Suprapubic skin (tissue), 4 donors: ENCODE data around the gene TAF5L. TPM values are rescaled to one million over a fixed set of nuclear protein-coding genes. Genes with fewer than 3 reads are reported as not detected.

Source experiments
- DNase-seq, 2 donors: peaks; one replicate each; pipeline ENCODE4 v3.0.0-alpha.2; 2019; ENCODE audit warnings: low spot score in 2 of 2
- H3K27ac ChIP-seq: fragments of 200-600 bp; sonication (generic); one replicate; pipeline ENCODE4 v1.5.1; 2019
- H3K27me3 ChIP-seq: fragments of 200-600 bp; sonication (generic); one replicate; pipeline ENCODE4 v1.5.1; 2019
- H3K36me3 ChIP-seq: fragments of 200-600 bp; sonication (generic); one replicate; pipeline ENCODE4 v1.5.1; 2019
- H3K4me1 ChIP-seq: fragments of 200-600 bp; sonication (generic); one replicate; pipeline ENCODE4 v1.5.1; 2019
- H3K4me3 ChIP-seq: fragments of 200-600 bp; sonication (generic); one replicate; pipeline ENCODE4 v1.5.1; 2019; ENCODE audit warnings: mild to moderate bottlenecking
- H3K9me3 ChIP-seq: fragments of 200-600 bp; sonication (generic); one replicate; pipeline ENCODE4 v1.5.1; 2019
- EP300 ChIP-seq: sonication (generic); formaldehyde crosslinking; IDR thresholded peaks from one replicate; pipeline ENCODE4 v1.6.1; 2017; ENCODE audit warnings: antibody characterized with exemption
- POLR2A ChIP-seq, 2 donors: fragments of 450-650 bp; IDR thresholded peaks; one replicate each; pipeline ENCODE4 v1.6.1; 2017; ENCODE audit warnings: antibody characterized with exemption in 2 of 2, mild to moderate bottlenecking in 2 of 2, moderate library complexity in 2 of 2
- POLR2AphosphoS5 ChIP-seq, 3 donors: sonication (generic); formaldehyde crosslinking; IDR thresholded peaks; one replicate each; pipeline ENCODE4 v1.6.1; 2017; ENCODE audit warnings: antibody characterized with exemption in 3 of 3
- WGBS: methylation state at CpG from one replicate; pipeline ENCODE4 v1.1.5; 2018; 5-methylcytosine and 5-hydroxymethylcytosine counted together
- total RNA-seq, 4 donors: library from RNA; depleted of rRNA; stranded (reverse); fragments of >200 nt; gene quantifications; one replicate each; pipeline ENCODE4 v1.1.0, GENCODE V29; 2016
- TF ChIP-seq, protein P1 (sequence below), 2 donors: fragments of 200-600 bp in 1 of 2; fragments of 450-650 bp in 1 of 2; sonication (generic) in 1 of 2; IDR thresholded peaks; one replicate each; pipeline ENCODE4 v1.5.1; 2016 to 2019; ENCODE audit warnings: antibody characterized with exemption in 2 of 2, mild to moderate bottlenecking in 1 of 2, moderate library complexity in 1 of 2

Gene TAF5L
- total RNA-seq, 4 donors from 2014 or later: 10.5 to 16.8 (median 15.8) TPM

GRCh38 chr1:229607370-229607769 is 18.6 kb downstream of the TAF5L start:
- Histone ChIP-seq H3K27ac (no peak overlapping the region), H3K4me1 (no peaks in the 10 kb centered on the region), H3K36me3 (peaks cover 81% of the 10 kb centered on the region), H3K9me3 (no peaks in the 10 kb centered on the region), H3K27me3 (no peaks in the 10 kb centered on the region), H3K4me3 (no peak overlapping the region)
- no peak for TF ChIP-seq POLR2A (IDR thresholded peaks at IDR 0.05)
- TF ChIP-seq, protein P1, sequence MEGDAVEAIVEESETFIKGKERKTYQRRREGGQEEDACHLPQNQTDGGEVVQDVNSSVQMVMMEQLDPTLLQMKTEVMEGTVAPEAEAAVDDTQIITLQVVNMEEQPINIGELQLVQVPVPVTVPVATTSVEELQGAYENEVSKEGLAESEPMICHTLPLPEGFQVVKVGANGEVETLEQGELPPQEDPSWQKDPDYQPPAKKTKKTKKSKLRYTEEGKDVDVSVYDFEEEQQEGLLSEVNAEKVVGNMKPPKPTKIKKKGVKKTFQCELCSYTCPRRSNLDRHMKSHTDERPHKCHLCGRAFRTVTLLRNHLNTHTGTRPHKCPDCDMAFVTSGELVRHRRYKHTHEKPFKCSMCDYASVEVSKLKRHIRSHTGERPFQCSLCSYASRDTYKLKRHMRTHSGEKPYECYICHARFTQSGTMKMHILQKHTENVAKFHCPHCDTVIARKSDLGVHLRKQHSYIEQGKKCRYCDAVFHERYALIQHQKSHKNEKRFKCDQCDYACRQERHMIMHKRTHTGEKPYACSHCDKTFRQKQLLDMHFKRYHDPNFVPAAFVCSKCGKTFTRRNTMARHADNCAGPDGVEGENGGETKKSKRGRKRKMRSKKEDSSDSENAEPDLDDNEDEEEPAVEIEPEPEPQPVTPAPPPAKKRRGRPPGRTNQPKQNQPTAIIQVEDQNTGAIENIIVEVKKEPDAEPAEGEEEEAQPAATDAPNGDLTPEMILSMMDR (IDR thresholded peaks at IDR 0.05): no peak
- no peak for TF ChIP-seq EP300
- TF ChIP-seq POLR2AphosphoS5 (IDR thresholded peaks at IDR 0.05): no peak
- DNase-seq: no peak
- WGBS: 93% methylated on average over 2 of the region's 2 CpGs

- Histone ChIP-seq H3K36me3 (peaks cover 60% of the 10 kb centered on the region), H3K27me3 (no peaks in the 10 kb centered on the region), H3K4me1 (peaks cover 13% of the 10 kb centered on the region), H3K4me3 (no peak overlapping the region), H3K27ac (no peak overlapping the region), H3K9me3 (no peaks in the 10 kb centered on the region)
- TF ChIP-seq EP300: no peak
- TF ChIP-seq, protein P1 (IDR thresholded peaks at IDR 0.05): no peak
- TF ChIP-seq POLR2AphosphoS5 (IDR thresholded peaks at IDR 0.05): no peak
- TF ChIP-seq POLR2A (IDR thresholded peaks at IDR 0.05): no peak
- 77% methylated on average over 7 of the region's 7 CpGs for WGBS
- no peak for DNase-seq
Measured at GRCh38 chr1:229603371-229604005, 22.4 kb downstream of the TAF5L start.

DNA sequence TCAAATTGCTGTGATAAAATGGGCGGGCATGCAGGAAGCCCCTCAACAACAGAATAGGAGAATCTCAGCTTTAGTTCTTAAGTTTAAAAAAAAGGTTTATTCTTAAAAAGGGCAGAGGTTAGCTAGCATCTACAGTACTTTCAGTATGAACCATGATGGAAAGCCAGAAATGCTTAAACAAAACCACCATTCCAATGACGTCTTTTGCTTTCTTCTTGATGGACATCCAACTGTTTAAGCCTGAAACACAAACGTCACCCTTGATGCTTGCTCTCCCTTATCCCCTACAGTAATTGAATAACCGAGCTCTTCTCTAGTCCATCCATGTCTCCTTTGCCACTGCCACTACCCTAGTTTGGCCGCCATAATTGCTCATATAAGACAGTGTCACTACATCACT is 25.7 kb downstream of the TAF5L start:
- Histone ChIP-seq H3K36me3 (peaks cover 41% of the 10 kb centered on the region), H3K4me1 (peaks cover 22% of the 10 kb centered on the region), H3K4me3 (no peak overlapping the region), H3K27me3 (no peaks in the 10 kb centered on the region), H3K27ac (no peak overlapping the region), H3K9me3 (no peaks in the 10 kb centered on the region)
- DNase-seq: no peak
- TF ChIP-seq, protein P1 (IDR thresholded peaks at IDR 0.05): no peak
- TF ChIP-seq EP300 (no peak), POLR2AphosphoS5 (IDR thresholded peaks at IDR 0.05) (no peak), POLR2A (IDR thresholded peaks at IDR 0.05) (no peak)
- WGBS: 88% methylated on average over 5 of the region's 5 CpGs

DNA sequence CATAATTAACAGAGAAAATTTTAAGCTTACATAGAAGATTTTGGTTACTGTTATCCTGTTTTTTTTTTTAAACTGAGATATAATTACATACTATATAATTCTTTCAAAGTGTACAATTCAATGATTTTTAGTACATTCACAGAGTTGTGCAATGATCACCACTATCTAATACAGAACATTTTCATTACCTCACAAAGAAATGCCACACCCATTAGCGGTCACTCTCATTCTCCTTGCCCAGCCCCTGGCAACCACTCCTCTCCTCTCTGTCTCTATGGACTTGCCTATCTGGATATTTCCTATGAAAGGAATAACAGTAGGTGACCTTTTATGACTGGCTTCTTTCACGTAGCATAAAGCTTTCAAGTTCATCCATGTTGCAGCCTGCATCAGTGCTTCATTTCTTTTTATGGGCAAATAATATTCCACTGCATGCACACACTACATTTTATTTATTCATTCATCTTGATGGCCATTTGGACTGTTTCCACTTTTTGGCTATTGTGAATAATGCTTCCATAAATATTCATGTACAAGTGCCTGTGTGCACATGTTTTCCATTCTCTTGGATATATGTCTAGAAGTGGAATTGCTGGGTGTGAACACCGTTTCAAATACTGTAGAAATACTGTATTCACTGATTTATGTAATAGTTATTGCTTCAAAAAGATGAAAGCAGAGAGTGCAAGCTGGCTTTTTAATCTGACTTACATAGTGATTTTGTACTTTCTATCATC is 26.5 kb downstream of the TAF5L start:
- peaks cover 22% of the 10 kb centered on the region for H3K4me1 ChIP-seq
- H3K27ac ChIP-seq: peak overlapping the region; percentile 20
- H3K4me3 ChIP-seq: no peak overlapping the region
- TF ChIP-seq POLR2AphosphoS5 (IDR thresholded peaks at IDR 0.05) (no peak), EP300 (no peak), POLR2A (IDR thresholded peaks at IDR 0.05) (no peak)
- H3K36me3 ChIP-seq: peaks cover 41% of the 10 kb centered on the region
- no peak for DNase-seq
- no peaks in the 10 kb centered on the region for H3K9me3 ChIP-seq
- WGBS: 70% methylated on average over 3 of the region's 3 CpGs
- H3K27me3 ChIP-seq: no peaks in the 10 kb centered on the region

DNA sequence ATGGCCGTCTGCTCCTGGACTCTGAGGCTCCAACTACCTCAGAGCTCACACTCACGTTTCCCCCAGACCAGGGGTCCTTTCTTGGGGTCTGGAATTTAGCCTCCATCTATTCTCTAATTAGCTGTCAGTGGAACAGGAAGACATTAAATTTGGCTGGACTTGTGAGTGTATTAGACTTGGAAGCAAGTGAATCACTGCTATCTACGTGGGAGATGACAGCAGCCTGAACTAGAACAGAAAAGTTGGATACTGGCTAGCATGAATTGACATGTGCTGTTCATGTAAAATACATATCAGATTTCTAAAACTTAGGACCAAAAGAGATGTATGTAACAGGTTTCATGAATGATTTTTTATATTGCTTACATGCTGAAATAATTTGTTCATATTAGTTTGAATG is 28.0 kb downstream of the TAF5L start:
- H3K9me3 ChIP-seq: no peaks in the 10 kb centered on the region
- H3K4me1 ChIP-seq: peaks cover 22% of the 10 kb centered on the region
- H3K4me3 ChIP-seq: no peak overlapping the region
- H3K36me3 ChIP-seq: peaks cover 49% of the 10 kb centered on the region
- H3K27ac ChIP-seq: peak overlapping the region; percentile 73
- DNase-seq: no peak
- TF ChIP-seq, protein P1 (IDR thresholded peaks at IDR 0.05): no peak
- TF ChIP-seq EP300: no peak
- no peak for TF ChIP-seq POLR2A (IDR thresholded peaks at IDR 0.05)
- no peak for TF ChIP-seq POLR2AphosphoS5 (IDR thresholded peaks at IDR 0.05)
- H3K27me3 ChIP-seq: no peaks in the 10 kb centered on the region
- 69% methylated on average over 3 of the region's 3 CpGs for WGBS
